Fibroblast of pulmonary artery (primary cell): ENCODE measurements around the gene NF1.

Source experiments
- DNase-seq: peaks from one replicate; pipeline ENCODE4 v3.0.0-alpha.2; 2010; ENCODE audit warnings: low read depth
- H3K4me3 ChIP-seq: replicated peaks from 2 replicates; pipeline ENCODE4 v1.5.1; 2011; ENCODE audit warnings: low read depth, mild to moderate bottlenecking, control low read depth, low read length, moderate library complexity
- TF ChIP-seq, protein P1 (sequence below): IDR thresholded peaks from 2 replicates; pipeline ENCODE4 v1.5.1; 2011; ENCODE audit warnings: mild to moderate bottlenecking, control low read depth, low read length, inconsistent platforms; ENCODE audit errors: missing control alignments

Gene NF1

DNA sequence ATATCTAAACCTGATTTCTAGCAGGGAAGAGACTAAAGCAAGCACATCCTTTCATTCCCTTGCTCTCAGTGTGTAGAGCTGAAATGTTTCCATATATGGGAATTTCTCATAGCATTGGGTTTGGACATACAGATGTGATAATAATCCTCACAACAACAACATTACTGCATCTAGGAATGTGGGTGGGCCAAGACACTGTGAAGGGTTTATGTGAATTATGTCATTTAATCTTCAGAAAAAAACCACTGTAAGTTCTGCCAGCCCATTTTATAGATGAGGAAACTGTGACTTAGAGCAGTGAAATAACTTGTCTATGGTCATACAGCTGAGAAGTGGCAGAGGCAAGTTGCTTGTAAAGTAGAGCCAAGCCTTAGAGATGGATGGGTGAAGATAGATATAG lies 197.0 kb downstream of the NF1 start:
- H3K4me3 ChIP-seq: no peak overlapping the region
- DNase-seq: peak; percentile 36
- TF ChIP-seq, protein P1, sequence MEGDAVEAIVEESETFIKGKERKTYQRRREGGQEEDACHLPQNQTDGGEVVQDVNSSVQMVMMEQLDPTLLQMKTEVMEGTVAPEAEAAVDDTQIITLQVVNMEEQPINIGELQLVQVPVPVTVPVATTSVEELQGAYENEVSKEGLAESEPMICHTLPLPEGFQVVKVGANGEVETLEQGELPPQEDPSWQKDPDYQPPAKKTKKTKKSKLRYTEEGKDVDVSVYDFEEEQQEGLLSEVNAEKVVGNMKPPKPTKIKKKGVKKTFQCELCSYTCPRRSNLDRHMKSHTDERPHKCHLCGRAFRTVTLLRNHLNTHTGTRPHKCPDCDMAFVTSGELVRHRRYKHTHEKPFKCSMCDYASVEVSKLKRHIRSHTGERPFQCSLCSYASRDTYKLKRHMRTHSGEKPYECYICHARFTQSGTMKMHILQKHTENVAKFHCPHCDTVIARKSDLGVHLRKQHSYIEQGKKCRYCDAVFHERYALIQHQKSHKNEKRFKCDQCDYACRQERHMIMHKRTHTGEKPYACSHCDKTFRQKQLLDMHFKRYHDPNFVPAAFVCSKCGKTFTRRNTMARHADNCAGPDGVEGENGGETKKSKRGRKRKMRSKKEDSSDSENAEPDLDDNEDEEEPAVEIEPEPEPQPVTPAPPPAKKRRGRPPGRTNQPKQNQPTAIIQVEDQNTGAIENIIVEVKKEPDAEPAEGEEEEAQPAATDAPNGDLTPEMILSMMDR: no peak

DNA sequence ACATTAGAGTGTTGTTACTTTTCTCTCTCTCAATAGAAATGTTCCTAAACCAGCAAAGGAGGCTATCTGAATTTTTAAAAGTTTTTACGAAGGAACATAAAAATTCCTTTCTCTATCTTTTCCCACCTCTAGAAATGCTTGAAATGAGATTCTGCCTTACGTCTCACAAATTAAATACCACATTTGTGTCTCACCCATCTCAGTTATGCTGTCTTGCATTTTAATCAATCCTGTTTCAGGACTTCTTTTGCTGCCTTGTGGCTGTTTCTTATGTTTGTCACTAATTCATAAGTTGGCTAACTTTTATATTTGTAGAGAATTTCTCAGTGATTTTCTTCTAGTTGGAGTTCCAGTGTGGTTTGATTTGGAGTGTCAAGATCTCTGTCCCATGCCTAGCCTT lies 198.8 kb downstream of the NF1 start:
- no peak overlapping the region for H3K4me3 ChIP-seq
- TF ChIP-seq, protein P1: no peak
- no peak for DNase-seq

DNA sequence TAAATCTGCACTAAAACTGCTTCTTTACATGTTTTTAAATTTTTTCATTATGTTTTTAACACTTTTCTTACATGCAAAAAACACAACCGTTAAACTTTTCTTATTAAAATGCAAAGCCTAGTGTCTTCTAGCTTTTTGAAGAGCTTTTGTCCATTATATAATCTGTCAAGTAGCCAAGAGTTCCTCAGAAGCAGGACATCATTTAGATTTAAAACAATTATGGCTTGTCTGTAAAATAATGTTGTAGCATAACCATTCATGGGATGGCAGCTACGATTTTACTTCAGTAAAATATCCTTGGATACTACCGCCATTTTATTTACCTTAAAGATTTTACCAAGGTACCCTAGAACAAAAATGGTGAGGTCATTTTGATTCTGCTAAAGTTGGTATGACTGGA lies 199.5 kb downstream of the NF1 start:
- TF ChIP-seq, protein P1: no peak
- no peak overlapping the region for H3K4me3 ChIP-seq
- no peak for DNase-seq

DNA sequence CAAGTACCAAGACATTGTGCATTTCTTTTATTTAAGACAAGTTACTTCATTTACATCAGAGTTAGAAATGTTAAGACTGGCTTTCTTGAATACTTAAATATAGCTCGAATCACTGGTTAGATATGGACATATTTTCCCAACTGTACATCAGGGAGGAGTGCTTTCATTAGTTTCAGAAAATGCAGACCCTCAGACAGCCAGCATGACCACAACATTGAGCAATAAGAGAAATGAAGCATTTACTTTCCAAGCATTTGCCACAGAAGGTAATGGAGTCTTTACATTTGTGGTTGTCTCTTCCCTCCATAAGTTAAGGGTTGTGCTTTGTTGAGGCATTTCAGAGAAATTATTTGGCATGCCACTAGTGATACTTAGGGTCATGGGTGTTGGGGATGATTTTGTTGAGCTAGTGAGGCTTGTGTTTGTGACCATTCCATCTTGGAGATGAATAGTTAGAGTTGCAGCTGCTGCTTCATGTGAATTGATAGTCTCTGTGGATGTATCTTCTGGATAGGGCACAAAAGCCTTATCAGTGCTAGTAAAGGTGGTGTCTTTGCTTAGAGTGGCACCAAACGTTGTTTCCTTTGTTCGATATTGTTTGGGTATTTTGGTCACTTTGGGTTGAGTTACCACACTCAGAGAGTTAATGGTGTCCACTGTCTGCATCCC lies 200.2 kb downstream of the NF1 start:
- TF ChIP-seq, protein P1: no peak
- no peak overlapping the region for H3K4me3 ChIP-seq
- DNase-seq: peak; percentile 33

DNA sequence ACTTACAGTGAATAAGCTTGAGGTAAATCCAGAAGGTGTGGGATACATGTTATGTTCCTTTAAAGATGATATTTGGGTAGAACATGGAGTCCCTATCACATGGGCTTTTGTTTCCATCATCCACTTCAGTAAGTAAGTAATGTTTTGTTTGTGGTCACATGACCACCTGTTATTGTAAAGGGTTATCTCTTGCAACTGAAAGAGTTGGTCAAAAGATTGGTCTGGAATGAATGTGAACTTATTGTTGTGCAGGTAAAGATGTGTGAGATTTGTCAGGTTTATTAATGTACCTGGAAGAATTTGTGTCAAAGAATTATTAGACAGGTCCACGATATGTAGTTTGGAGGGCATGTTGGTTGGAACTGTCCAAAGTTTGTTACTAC lies 200.7 kb downstream of the NF1 start:
- TF ChIP-seq, protein P1: no peak
- DNase-seq: no peak
- no peak overlapping the region for H3K4me3 ChIP-seq

DNA sequence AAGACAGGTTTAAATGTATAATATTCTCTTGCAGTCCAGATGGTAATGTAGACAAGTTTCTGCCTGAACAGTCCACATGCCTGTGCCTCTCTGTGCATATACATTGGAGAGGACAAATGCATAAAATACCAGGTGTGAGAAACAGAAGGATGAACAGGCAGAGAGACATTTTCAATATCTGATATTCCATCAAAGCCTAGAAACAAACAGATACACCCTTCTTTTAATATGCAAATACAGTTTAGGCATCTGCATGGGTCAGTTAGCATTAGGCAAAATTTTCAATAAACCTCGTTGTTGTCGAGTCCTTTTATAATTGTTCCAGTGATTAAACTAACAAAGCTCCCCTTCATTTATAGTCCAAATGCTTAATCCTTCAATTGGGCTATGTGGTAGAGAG lies 201.4 kb downstream of the NF1 start:
- TF ChIP-seq, protein P1: no peak
- no peak for DNase-seq
- no peak overlapping the region for H3K4me3 ChIP-seq

DNA sequence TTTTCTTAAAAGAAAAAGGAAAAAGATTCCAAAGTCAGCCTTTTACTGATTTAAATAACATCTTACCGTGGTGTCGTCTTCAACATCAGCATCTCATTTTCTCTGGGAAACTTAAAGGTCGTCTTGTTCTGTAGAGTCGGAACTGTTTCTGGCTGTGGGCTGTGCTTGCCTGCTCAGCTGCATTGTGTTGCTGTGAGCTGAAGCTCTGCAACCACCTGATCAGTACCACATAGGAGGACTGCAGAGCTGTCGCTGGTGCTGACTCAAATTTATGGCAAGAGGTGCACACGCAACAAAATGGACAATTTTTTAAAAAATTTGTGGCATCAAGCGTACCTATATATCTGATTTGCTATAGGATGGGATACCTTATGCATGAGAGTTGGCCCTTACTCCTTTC lies 202.3 kb downstream of the NF1 start, which contains the start of gene OMG:
Gene OMG (minus strand): TSS at position 150 of the 400 bp plus-strand sequence. CDS start 908 bp downstream, outside the sequence.
- H3K4me3 ChIP-seq: no peak within 1 kb of the TSS
- TF ChIP-seq, protein P1: no peak
- DNase-seq: no peak
